ENCODE results near the gene CRABP1.

DNA sequence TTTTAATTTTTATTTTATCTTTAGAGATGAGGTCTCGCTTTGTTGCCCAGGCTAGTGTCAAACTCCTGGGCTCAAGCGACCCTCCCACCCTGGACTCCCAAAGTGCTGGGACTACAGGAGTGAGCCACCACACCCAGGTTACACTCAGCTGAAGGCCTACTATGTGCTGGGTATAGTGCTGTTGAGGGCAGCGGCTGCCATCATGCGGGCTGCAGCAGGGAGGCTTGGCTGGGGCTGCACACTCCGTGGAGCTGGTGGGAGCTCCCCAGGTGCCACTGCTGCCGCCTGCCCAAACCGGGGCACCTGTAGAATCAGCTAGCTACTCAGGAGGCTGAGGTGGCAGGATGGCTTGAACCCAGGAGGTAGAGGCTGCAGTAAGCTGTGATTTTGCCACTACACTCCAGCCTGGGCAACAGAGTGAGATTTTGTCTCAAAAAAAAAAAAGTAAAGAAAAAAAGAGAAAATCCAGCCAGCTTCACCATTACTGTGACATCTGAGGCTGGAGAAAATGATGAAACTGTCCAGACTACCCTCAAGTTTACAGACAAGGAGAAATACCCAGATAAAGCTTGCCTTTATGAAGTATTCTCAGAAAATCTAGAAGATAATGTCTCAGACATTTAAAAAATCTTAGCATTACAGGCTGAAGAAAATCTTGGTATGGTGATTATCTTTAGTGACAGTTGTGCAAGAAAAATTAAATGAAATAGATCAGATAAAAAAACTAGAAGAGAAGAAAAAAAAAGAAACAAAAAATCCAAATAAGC, 42.1 kb downstream of the CRABP1 start:
- TF ChIP-seq, protein P1, sequence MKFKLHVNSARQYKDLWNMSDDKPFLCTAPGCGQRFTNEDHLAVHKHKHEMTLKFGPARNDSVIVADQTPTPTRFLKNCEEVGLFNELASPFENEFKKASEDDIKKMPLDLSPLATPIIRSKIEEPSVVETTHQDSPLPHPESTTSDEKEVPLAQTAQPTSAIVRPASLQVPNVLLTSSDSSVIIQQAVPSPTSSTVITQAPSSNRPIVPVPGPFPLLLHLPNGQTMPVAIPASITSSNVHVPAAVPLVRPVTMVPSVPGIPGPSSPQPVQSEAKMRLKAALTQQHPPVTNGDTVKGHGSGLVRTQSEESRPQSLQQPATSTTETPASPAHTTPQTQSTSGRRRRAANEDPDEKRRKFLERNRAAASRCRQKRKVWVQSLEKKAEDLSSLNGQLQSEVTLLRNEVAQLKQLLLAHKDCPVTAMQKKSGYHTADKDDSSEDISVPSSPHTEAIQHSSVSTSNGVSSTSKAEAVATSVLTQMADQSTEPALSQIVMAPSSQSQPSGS (tag by site-specific recombination; IDR thresholded peaks at IDR 0.05; ENCODE audit: low read depth) = no peak
- TF ChIP-seq CTCF (tag by site-specific recombination; IDR thresholded peaks at IDR 0.05) (no peak), TCF7L2 (IDR thresholded peaks at IDR 0.05; ENCODE audit: borderline replicate concordance, low read depth, low read length) (no peak), ZNF777 (tag by site-specific recombination; IDR thresholded peaks at IDR 0.05; ENCODE audit: borderline replicate concordance) (no peak), ZNF623 (tag by site-specific recombination; IDR thresholded peaks at IDR 0.05) (no peak), ZNF658 (tag by site-specific recombination; IDR thresholded peaks at IDR 0.05) (no peak), ZFP3 (tag by site-specific recombination; IDR thresholded peaks at IDR 0.05; ENCODE audit: low read depth) (no peak), HOXA7 (CRISPR knock-in tag; IDR thresholded peaks at IDR 0.05; ENCODE audit: borderline replicate concordance) (no peak), ZNF791 (tag by site-specific recombination; IDR thresholded peaks at IDR 0.05) (no peak), KLF9 (tag by site-specific recombination; IDR thresholded peaks at IDR 0.05; ENCODE audit: low read depth) (no peak), ZNF221 (tag by site-specific recombination; IDR thresholded peaks at IDR 0.05; ENCODE audit: borderline replicate concordance) (no peak)
- TF ChIP-seq, protein P2, sequence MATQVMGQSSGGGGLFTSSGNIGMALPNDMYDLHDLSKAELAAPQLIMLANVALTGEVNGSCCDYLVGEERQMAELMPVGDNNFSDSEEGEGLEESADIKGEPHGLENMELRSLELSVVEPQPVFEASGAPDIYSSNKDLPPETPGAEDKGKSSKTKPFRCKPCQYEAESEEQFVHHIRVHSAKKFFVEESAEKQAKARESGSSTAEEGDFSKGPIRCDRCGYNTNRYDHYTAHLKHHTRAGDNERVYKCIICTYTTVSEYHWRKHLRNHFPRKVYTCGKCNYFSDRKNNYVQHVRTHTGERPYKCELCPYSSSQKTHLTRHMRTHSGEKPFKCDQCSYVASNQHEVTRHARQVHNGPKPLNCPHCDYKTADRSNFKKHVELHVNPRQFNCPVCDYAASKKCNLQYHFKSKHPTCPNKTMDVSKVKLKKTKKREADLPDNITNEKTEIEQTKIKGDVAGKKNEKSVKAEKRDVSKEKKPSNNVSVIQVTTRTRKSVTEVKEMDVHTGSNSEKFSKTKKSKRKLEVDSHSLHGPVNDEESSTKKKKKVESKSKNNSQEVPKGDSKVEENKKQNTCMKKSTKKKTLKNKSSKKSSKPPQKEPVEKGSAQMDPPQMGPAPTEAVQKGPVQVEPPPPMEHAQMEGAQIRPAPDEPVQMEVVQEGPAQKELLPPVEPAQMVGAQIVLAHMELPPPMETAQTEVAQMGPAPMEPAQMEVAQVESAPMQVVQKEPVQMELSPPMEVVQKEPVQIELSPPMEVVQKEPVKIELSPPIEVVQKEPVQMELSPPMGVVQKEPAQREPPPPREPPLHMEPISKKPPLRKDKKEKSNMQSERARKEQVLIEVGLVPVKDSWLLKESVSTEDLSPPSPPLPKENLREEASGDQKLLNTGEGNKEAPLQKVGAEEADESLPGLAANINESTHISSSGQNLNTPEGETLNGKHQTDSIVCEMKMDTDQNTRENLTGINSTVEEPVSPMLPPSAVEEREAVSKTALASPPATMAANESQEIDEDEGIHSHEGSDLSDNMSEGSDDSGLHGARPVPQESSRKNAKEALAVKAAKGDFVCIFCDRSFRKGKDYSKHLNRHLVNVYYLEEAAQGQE (tag by site-specific recombination; IDR thresholded peaks at IDR 0.05) = no peak

All from HEK293 (cell line).